Stimulated activated CD8-positive, alpha-beta memory T cell treated with anti-CD3 and anti-CD28 coated beads, Interleukin-7, amount 100 ng/mL, for 1 hour (primary cell): ENCODE data around the gene ITSN1.

Experiments used
- DNase-seq, 2 donors: peaks; one replicate each; pipeline ENCODE4 v3.0.0-alpha.2; 2020; ENCODE audit warnings: low read depth in 2 of 2

Gene ITSN1

DNA sequence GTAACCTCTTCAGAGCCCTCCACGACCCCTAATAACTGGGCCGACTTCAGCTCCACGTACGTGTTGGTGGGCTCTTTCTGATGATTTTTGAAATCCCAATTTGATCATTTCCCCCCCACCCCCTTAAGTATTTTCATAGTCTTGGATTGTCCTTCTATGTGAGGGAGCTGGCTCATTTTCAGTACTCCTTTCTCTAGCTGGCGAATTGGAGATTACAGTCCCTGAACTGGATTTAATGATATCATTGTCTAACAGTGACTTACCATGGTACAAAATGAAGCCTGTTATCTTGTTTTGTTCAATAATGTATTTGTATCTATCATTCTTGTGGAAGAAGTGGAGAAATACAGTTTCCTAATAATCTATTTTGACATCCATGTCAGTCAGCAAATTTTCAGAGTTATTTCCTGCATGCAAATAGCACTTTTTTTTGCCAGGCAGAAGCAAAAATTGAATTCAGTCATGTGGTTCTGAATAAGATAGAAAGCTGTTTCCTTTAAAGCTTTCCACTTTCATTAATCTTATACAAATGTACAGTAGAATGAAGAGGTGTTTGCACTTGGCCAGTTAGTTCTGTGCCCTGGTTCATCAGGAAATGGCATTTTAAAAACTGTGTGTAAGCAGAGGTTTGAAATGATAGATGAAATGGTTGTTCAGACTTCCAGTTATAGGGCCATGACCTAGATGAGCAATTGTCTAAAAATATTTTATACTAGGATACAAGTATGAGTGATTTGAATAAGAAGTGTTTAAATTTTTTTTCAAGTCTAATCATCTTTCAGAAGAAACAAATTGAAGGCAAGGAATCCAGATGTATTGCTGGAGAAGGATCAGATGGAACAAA lies 169.1 kb downstream of the ITSN1 start:
- DNase-seq = no peak

DNA sequence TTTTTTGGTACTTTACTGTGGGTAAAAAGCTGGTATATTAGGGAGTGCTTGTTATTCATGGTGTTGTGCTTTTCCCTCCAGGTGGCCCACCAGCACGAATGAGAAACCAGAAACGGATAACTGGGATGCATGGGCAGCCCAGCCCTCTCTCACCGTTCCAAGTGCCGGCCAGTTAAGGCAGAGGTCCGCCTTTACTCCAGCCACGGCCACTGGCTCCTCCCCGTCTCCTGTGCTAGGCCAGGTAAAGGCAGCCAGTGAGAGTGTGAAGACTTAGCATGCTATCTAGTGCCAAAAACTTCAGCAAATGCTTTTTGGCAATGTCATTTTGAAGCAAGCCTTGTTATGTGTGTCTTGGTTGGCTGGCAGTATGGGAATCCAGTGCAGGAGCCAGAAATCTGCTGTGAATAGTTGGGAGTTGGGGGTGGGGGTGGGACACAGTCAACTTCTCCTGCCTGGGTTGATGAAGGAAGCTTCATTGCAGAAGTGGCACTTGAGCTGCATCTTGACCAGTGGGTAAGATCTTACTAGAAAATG lies 171.6 kb downstream of the ITSN1 start:
- no peak for DNase-seq

DNA sequence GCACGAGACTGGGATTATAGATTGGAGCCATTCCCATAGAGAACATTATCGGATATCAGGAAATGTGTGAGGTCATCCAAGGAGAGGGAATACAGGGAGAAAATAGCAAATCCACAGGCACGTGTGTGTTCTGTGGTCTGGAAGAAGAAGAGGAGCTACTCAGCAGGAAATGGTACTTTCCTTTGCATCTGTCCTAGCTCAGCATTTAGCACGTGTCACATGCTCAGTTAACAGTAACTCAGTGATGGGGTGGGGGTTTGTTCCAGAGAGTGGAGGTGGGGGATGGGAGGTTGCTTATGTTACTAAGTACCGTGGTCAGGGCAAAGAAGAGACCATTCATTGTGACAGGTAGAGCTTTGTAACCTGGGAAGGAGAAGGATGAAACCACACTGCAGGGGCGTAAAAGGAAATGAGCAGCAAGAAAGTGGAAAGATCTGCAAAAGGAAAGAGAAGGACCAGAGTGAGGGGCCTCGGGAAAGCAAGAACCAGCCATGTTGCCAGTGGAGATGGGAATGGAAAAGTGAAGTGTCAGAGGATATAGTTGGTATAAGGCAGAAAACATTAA lies 172.9 kb downstream of the ITSN1 start:
- DNase-seq = no peak

DNA sequence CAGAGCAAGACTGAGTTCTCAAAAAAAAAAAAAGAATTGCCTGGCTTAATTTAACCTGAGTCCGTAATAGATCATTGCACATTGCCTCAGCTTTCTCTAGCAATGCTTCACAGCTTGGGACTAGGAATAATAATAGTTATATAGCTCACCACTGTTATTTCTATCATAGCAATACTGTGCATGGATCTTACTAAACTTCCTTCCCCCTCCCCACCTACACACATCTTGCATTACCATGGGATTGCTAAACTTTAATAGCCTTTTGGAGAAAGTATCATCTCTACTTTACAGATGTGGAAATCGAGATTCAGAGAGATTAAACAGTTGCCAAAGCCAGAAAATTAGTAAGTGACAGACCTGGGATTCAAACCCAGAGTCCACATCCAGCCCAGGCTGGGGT lies 173.9 kb downstream of the ITSN1 start:
- DNase-seq = no peak

DNA sequence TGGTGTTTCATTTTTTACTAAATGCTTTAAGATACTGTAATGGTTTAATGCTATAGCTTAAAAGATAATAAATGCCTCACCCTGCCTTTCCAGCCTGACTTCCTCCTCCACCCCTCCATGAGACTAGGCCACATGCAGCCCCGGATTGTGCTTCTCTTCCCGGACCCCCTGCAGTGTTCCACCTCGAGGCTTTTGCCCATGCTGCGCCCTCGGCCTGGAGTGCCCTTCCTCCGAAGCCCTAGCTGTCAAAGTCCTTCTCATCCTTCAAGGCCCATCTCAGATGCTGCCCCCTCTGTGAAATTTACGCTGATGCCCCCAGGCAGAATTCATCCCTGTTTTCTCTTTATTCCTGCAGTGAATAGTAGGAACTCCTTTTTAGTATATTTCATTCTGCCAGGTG lies 174.8 kb downstream of the ITSN1 start:
- DNase-seq = no peak

DNA sequence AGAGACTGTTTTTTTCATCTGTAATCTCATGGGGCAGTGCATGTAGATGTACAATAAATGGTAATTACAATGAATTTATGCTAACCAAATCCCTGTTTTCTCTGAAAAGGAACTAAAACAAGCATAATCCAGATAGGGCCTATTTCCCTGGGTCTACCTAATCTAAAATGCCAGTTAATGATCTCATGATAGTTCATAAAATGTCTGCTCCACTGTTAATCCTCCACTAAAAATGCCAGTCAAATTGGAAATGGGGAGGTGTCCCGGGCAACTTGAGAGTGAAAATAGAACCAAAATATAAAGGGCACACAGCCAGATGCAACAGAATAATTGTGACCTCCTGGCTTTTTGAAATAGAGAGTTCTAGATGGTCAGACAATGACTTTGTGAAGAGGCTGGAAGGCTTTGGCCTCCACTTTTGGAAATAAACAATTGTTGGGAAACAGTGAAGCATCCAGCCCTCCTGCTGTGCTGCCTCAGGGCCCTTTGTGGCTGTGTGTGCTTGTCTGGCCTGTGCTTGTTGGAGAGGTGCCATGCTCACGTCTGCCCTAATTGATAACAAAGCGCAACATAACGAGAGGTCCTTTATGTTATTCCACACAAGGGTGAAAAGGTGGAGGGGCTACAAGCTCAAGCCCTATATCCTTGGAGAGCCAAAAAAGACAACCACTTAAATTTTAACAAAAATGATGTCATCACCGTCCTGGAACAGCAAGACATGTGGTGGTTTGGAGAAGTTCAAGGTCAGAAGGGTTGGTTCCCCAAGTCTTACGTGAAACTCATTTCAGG lies 175.6 kb downstream of the ITSN1 start:
- DNase-seq = no peak

DNA sequence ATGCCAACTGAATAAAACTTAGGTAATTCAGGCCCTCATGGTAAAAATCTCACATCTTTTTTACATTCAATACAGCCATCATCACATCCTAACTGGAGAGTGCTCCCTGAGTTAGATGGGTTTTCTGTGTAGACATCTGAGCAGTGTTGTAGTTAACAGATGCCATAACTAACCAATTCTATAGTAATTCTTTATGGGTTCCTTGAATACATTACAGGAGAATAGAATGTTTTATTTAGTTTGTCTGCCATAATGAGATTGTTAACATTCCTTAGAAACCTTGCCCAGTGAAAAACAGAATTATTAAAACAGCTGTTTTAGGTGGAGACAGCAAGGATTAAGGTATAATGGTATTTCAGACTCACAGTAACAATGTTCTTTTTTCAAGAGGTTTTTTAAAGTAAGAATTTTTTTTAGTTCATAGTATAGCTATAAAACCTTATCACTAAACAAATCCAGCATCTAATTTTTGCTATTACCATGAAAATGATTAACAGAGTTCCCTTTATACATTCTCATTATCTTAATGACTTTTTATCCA lies 178.0 kb downstream of the ITSN1 start:
- DNase-seq = no peak

DNA sequence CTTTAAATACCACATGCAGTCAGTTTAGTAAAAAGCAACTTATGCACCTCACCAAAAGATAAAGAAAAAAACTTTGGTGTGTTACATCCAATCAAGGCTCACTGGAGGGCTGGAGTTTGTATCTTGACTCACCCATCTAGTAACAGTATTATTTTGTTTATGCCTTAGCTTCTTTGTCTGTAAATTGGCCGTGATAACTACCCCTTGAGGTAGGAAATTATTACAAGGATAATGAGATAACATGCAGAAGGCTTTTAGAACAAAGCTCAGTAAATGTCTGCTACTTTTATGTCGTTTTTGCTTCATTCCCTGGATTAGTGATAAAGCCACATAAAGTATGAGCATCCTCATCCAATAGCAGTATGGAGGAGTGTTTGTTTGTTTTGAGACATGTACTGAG lies 178.5 kb downstream of the ITSN1 start:
- DNase-seq = no peak

DNA sequence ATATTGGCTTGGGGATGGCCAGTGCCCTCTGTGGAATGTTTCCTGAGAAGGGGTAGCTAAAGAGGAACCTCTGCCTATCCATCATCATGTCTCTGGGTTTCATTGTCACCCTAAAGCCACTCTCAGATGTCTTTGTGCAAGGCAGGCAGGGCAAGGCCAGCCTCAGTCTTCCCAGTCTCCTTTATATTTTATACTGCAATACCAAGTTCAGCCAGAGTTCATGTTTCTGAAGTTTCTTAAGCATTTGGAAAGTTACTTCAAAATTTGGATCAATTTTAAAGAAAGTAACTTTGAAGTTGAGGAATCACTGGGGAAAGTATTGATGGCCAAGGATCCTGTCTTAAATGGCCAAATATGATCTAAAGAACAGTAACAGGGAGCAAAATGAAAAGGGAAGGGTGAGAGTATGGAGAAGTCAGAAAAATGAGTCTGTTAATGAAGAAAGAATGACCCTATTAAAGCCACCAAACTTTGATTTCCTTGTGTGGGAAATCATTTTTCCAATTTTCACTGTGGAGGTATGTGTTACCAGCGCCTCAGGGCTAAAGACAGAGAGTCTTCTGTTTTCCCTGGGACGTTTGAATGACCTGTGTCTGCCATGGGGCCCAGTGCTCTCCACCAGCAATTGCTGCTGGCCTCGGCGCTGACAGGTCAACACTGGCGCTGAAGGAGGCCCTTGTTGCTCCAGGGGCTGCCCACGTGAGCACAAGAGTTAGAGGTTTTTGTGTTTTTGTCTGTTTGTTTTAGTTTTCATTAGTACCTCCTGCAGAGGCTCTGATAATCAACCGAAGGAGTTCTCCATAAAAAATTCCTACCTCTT lies 179.4 kb downstream of the ITSN1 start:
- no peak for DNase-seq

DNA sequence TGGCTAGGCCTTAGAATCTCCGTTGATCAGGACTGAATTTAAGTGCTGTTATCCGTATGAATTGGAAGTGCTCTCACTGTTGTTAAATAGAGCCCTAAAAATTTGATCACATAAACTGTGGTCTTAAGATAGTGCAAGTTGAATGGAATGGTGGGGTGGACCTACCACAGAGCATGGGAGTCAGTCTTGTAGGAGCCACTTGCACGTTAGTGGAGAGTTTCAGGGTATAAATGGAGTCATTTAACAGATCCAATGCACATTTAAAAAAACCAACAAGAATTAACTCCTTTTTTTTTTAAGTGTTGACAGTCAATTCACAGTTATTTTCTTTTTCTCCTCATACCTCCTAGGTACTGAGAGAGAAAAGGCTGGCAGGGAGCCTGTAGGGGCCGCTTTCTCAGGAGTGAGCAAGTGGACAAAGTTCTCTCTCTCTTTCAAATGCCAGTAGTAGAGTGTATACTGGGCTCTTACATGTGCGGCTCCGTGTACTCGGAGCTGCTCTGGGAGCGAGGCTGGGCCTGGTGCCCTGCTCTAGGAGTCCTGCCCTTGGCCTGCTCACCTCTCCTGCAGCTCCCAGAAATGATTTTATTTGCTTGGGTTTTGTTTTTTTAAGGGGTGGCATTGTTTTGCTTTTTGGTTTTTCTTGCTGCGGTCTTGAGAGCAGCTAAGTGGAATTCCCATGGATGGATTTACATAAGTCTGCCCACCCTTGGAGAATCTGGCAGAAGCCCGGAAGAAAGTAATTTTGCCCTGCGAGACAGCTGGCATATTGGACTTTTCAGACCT lies 182.0 kb downstream of the ITSN1 start:
- no peak for DNase-seq

DNA sequence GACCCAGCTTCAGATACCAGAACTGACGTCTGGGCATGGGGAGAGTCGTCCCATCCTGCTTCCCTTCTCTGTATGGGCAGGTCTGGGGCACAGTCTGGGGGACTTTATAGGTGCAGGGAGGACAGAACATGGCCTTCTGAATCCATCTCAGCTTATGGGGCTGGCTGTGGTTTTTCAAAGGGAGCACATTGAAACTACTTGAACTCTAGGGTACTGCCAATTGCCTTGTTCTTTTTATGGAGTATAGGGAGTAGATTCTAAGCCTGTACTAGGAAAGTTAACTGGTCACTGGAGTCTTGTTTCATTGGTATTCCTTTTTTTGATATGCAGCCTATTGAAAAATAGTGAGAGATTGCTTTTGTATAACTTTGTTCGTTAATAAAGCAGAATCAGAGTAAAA lies 183.1 kb downstream of the ITSN1 start:
- no peak for DNase-seq

DNA sequence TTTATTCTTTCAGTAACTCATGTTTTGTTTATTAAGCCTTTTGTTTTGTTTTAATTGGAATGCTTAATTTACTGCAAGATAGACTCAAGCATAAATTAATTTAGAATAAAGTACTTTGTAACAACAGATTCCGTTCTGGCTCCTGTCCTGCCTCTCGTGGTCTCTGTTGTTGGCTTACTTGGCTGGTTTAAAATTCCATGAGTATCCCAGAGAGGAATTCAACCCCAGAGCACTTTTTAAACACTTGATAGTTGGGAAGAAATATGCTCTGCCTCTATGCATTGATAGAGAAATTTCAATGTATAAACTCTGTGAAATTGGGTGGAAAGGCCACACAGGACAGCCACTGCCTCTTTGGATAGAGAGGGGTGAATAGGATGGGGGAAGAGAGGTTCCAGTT lies 183.6 kb downstream of the ITSN1 start:
- no peak for DNase-seq

DNA sequence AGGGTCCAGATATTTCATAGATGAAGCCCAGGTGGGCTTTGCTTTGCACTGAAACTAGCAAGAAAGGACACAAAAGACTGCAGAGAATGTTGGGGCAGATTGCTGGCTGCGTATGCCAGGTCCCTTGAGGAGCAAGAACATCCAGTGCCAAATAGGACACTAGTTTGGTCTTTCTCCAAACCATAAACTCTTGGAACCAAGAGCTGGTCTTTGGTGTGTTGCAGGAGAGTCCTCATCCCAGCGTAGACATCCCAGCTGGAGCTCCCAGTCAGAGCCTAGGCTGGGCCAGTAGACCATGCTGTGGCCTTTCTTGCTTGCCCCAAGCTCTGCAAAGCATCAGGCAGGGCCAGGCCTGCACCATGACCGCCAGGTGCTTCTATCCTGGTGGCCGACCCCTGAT lies 185.8 kb downstream of the ITSN1 start:
- no peak for DNase-seq

DNA sequence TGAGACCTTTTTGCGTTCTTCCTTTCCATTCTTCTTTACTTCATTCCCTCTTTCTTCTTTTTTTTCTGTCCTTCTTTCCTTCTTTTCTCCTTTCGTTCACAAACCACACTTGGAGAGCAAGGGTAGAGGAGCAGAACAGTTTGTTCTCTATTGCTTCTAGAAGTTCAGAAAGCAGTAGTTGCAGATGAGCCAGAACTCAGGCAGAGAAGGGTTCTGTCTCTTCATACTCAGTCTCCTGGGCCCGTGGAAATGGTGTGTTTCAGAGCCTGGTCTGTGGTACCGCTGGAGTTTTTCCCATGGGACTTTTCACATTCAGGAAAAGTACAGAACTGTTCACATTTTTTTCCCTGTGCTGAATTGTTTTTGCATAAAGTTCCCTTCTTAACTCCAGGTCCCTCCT lies 186.3 kb downstream of the ITSN1 start:
- no peak for DNase-seq

DNA sequence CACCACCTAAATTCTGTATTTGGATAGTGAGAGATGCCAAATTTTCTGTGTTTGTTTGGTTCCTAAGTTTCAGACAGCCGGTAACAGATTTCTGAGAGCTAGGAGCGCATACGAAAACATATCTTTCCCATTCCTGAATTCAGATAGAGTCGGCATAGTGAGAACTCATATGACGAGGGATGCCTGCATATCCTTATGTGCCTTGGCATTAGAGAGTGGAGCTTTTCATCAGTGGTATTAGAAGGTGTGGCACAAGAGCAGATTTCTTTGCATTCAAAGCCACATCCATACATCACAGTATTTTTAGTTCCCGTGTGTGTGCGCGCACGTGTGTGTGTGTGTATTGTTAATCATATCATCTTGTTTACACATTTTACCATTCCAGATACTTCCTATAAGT lies 187.5 kb downstream of the ITSN1 start:
- DNase-seq = no peak

DNA sequence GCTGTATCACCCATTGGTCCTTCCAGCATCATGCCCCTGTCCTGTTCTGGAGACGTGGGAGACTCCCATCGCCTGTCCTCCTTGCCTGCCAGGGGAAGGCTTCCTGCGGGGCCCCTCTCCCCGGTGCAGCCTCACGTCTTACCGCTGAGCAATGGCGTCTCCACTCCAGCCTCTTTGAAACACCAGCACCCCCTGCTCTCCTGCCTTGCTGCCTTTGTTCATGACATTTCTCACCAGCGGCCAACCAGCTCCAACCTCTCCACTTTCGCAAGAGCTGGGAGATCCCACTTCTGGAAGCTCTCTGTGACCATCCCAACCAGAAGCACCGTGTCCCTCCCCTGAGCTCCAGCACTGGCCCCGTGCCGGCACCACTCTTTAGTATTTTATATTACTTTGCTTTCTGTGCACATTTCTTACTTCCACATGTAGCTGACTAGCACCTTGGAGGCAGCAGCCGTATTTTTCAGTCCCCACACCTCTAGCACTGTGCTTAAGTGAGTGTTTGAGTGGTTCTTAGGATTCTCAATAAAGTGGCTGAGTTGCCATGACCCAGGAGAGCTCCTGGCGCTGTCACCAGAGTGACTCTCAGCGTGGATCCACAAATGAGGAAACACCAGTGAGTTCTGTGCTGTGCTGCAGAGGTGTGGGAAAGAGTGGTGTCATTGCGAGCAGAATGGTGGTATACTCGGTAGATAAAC lies 189.8 kb downstream of the ITSN1 start:
- no peak for DNase-seq

DNA sequence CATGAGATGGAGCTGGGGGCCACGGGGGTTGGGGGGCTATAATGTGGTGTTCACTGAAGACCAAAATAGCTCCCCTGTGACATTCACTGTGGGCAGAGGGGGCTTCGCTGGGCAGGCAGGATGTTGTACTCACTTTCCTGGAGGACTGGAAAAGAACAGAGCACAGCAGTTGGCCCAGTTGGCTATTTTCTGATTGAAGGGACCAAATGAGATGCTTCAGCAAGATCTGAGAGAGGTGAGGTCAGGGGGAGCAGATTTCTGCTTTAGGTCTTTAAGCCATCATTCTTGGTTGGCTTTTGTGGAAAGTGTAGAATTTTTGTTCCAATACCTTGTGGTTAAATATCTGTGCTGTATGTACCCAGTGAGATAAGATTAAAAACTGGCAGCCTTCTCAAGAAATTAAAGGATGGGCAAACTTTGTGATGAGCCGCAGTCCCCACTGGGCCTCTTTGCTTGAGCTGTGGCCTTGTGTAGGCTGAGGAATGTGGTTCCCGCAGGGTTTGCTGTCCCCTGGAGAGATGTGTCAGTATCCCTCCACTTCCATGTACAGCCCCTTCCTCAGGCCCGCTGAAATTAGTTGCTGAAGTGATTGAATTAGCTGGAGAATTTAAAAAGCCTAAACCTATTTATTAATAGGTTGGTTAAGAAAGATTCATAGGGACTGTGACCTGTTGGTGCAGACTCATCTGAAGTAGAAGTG lies 192.7 kb downstream of the ITSN1 start:
- DNase-seq = no peak

DNA sequence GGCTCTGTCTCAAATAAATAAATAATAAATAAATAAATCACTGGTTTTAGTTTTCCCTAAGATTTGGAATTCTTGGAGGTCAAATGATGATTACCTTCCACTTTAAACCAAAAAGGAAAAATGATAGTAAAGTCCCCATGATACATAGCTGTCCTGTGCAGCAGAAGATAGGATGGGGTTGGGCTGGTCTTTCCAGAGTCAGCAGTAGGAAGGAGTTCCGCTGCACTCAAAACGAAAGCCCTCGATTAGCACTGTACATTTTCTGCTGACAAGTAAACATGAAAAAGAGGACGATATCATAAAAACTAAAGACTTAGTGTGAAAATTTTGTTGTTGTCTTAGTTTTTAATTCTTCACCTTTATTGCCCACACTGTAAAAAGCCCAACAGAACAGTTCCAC lies 193.6 kb downstream of the ITSN1 start:
- no peak for DNase-seq

DNA sequence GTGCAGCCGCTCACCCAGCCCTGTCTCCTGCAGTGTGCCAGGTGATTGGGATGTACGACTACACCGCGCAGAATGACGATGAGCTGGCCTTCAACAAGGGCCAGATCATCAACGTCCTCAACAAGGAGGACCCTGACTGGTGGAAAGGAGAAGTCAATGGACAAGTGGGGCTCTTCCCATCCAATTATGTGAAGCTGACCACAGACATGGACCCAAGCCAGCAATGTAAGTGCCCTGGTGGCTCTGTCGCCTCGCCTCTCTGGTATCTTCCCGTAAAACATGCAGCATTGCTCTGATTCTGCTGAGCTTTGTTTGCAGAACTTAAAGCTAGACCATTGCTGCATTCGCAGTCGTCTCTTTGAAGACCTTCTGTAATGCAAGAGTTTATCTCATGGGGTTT lies 194.1 kb downstream of the ITSN1 start:
- no peak for DNase-seq
